LNCaP clone FGC (cell line): ENCODE measurements around the gene RBM41.

Experiments
- DNase-seq: peaks from one replicate; pipeline ENCODE4 v3.0.0-alpha.2; 2011; ENCODE audit warnings: low read depth
- H3K4me3 ChIP-seq: 2 replicates; pipeline ENCODE4 v1.5.1; 2011; ENCODE audit warnings: mild to moderate bottlenecking, low read depth, low read length, control low read depth
- CTCF ChIP-seq: IDR thresholded peaks from 2 replicates; pipeline ENCODE4 v1.5.1; 2012; ENCODE audit warnings: mild to moderate bottlenecking; ENCODE audit not compliant: control insufficient read depth, insufficient read depth; ENCODE audit errors: extremely low read depth

The RBM41 gene

DNA sequence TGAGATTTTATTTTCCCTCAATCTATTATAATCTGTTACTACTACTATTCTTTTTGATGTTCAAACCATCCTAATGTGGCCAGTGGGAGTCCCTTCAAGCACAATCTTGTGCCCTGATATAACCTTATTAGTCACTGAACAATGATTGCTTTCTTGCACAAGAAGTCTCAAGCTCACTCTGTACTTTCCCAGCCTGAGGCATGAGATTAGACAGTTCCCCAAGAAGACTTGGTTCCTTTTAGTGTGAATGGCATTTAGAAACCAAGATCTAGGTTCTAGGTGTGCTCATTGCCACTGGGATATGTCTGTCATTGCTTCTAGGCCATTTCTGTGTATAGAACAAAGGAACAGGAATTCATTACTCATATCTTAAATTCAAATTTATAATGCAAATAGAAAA is 28.0 kb upstream of the RBM41 start:
- no peak for TF ChIP-seq CTCF

DNA sequence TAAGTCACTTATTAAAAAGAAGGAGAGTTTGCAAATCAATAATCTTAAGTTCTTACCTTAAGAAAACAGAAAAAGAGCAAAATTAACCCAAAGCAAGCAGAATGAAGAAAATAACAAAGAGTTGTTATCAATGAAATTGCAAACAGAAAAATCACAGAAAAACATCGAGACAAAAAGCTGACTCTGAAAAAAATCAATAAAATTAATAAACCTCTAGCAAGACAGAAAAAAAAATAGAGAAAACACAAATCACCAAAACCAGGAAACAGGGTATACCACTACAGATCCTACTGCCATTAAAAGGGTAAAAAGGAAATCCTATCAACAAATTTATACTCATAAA is 17.3 kb upstream of the RBM41 start:
- no peak overlapping the region for H3K4me3 ChIP-seq
- no peak for DNase-seq
- no peak for TF ChIP-seq CTCF

More for the DNA sequence above, 28.0 kb upstream of the RBM41 start:
- H3K4me3 ChIP-seq, result no peak overlapping the region
- no peak for DNase-seq

DNA sequence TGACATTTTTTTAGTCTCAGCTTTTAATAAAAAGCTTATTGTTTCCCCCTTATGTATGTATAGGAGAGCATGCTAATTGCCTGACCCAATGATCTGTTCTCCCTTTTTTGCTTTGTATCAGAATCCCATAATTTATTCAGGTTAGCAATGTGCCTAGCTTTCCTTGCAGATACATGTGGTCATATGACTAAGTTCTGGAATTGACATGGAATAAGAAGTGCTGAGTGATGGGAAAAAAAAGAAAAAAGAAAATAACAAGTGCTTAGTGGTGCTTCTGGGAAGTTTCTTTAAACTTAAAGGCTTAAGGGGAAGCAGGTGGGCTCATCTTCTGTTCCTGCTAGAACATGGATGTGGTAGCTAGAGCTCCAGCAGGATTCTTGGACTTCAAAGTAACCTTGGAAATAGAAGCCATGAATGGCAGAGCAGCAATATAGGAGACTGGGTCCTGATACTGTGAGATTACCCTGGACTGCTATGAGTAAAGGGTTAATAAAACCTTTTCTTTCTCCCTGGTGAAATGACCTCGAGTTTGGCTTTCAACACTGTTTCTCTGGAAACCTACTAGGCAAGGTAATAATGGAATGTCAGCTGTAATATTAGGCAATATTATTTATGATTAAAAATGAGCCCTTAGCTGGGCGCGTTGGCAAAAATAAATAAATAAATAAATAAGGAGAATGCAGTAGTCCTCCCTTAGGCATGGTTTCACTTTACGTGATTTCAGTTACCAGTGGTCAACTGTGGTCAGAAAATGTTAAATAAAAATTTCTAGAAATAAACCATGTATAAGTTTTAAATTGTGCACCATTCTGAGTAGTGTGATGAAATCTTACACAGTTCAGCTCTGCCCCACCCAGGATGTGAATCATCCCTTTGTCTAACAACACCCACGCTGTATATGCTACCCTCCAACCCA is 16.7 kb upstream of the RBM41 start:
- H3K4me3 ChIP-seq, result no peak overlapping the region
- TF ChIP-seq CTCF, result no peak
- no peak for DNase-seq

DNA sequence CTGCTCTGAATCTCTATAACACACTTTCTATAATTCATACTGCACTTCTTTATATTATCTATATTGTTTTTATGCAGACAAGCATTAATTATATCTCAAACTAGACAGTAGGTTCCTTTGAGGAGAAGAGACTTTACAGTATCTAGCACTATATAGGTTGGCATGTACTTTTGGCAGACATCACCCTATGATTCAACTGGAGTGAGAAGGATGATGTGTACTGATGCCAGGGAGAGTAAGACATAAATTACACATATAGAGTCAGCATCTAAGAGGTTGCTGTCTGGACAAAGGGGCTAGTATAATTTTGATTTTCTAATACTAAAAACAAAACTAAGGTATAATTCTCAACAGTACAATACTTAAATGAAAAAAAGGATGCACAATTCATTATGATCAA is 5.1 kb upstream of the RBM41 start:
- TF ChIP-seq CTCF, result no peak
- H3K4me3 ChIP-seq, result no peak overlapping the region
- DNase-seq, result no peak

DNA sequence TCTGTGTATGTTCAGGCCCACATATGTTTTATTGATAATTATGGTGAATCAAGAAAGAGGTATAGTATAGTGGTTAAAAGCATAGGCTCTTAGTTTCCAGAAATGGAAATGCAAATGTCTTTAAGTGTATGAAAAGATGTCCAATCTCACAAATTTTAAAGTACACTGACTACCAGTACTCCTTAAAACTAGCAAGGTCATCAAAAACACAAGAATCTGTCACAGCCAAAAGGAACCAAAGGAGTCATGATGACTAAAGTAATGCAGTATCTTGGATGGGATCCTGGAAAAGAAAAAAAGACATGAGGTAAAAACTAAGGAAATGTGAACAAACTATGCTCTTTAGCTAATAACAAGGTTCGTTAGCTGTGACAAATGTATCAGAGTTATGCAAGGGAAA is 661 bp upstream of the RBM41 start:
- no peak for DNase-seq
- H3K4me3 ChIP-seq, result 0 out of 2 replicates have a peak overlapping the region, but pooled peaks have one; percentile 69
- no peak for TF ChIP-seq CTCF

DNA sequence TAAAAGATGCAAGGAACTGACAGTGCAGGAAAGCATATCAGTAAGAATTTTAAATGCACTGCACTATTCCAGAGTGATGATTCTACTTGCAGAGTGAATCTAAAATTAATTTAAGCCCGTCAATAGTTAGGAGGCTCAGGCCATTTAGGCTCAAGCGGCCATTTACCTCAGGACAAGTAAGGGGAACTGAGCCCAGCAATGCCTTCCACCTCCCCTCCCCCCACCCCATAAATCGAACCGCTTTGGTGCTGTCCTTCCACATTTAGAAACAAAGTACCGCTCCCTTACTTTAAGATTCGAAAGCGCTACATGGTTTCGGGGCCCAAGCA is 665 bp downstream of the RBM41 start:
- DNase-seq, result no peak
- no peak for TF ChIP-seq CTCF
- H3K4me3 ChIP-seq, result peak overlapping the region; percentile 69

- no peak for DNase-seq
- TF ChIP-seq CTCF, result no peak
- H3K4me3 ChIP-seq, result no peak overlapping the region
Measured at GRCh38 chrX:107107459-107107858, 11.2 kb downstream of the RBM41 start.
